Spleen (tissue), 11 donors: ENCODE data around the gene SMOC2. TPM values are rescaled to one million over a fixed set of nuclear protein-coding genes. Genes with fewer than 3 reads are reported as not detected.

ENCODE experiments used
- DNase-seq: peaks from one replicate; pipeline ENCODE4 v3.0.0-alpha.2; 2020
- H3K27ac ChIP-seq, 8 donors: fragments of 200-600 bp; sonication (generic) in 7 of 8; 1 replicate in 4 of 8; 2 replicates in 4 of 8; pipeline versions ENCODE4 v1.5.0 to v1.8.0; 2016 to 2021; ENCODE audit warnings: inconsistent platforms in 4 of 8, mild to moderate bottlenecking in 4 of 8, moderate library complexity in 1 of 8
- H3K27me3 ChIP-seq, 7 donors: fragments of 200-600 bp; sonication (generic) in 6 of 7; replicated peaks in 1 of 7; 1 replicate in 4 of 7; 2 replicates in 3 of 7; pipeline versions ENCODE4 v1.5.0 to v1.8.0; 2016 to 2021; ENCODE audit warnings: inconsistent platforms in 3 of 7, mild to moderate bottlenecking in 1 of 7
- H3K36me3 ChIP-seq, 6 donors: fragments of 200-600 bp; sonication (generic) in 5 of 6; 1 replicate in 4 of 6; 2 replicates in 2 of 6; pipeline versions ENCODE4 v1.5.0 to v1.8.0; 2016 to 2021; ENCODE audit warnings: inconsistent platforms in 2 of 6
- H3K4me1 ChIP-seq, 6 donors: fragments of 200-600 bp; sonication (generic) in 5 of 6; 1 replicate in 3 of 6; 2 replicates in 3 of 6; pipeline versions ENCODE4 v1.5.0 to v1.8.0; 2016 to 2021; ENCODE audit warnings: inconsistent platforms in 3 of 6
- H3K4me3 ChIP-seq, 8 donors: fragments of 200-600 bp; sonication (generic) in 7 of 8; 1 replicate in 4 of 8; 2 replicates in 4 of 8; pipeline versions ENCODE4 v1.5.0 to v1.8.0; 2016 to 2021; ENCODE audit warnings: inconsistent platforms in 4 of 8, mild to moderate bottlenecking in 4 of 8, moderate library complexity in 2 of 8
- H3K9me3 ChIP-seq, 8 donors: fragments of 200-600 bp; sonication (generic) in 7 of 8; 1 replicate in 4 of 8; 2 replicates in 4 of 8; pipeline versions ENCODE4 v1.5.0 to v1.8.0; 2016 to 2021; ENCODE audit warnings: inconsistent platforms in 4 of 8
- CTCF ChIP-seq, 11 experiments: fragments of 200-600 bp in 7 of 11; fragments of 450-650 bp in 4 of 11; sonication (generic) in 4 of 11; IDR thresholded peaks in 8 of 11; conservative IDR thresholded peaks in 3 of 11; 1 replicate in 7 of 11; 2 replicates in 4 of 11; pipeline versions ENCODE4 v1.4.0 to v1.8.0; 2016 to 2021; ENCODE audit warnings: antibody characterized with exemption in 11 of 11, inconsistent platforms in 4 of 11, mild to moderate bottlenecking in 1 of 11
- POLR2A ChIP-seq, 3 donors: fragments of 450-650 bp; IDR thresholded peaks; one replicate each; pipeline ENCODE4 v1.5.1; 2017; ENCODE audit warnings: antibody characterized with exemption in 3 of 3, mild to moderate bottlenecking in 1 of 3
- POLR2AphosphoS5 ChIP-seq, 3 donors: sonication (generic); formaldehyde crosslinking; IDR thresholded peaks; one replicate each; pipeline ENCODE4 v1.5.1; 2017; ENCODE audit warnings: antibody characterized with exemption in 3 of 3
- WGBS, 5 donors: extraction: QIAGEN DNeasy Blood & Tissue Kit in 3 of 5; methylation state at CpG; one replicate each; pipeline versions ENCODE4 v1.1.5 to v1.1.7; 2013 to 2018; 5-methylcytosine and 5-hydroxymethylcytosine counted together
- intact Hi-C: fragments of 100-400 bp; cut with DNase I; formaldehyde crosslinking; loops from one replicate; pipeline ENCODE4 v1.15.0; 2023; ENCODE audit warnings: low total_unique reads
- polyA plus RNA-seq, 3 donors: library from polyadenylated mRNA; stranded (reverse); fragments of 200-250 nt; gene quantifications; one replicate each; pipeline ENCODE4 v1.2.1, GENCODE V29; 2013
- total RNA-seq, 7 donors: library from RNA; depleted of rRNA in 3 of 7; stranded (reverse); fragments of >200 nt in 3 of 7; fragmentation: NEBNext Ultra II Directional in 4 of 7; extraction: Animal tissue kit (Norgen Biotek cat#: 25700) in 4 of 7; gene quantifications; one replicate each; pipeline versions ENCODE4 v1.1.0 to v1.2.1, GENCODE V29; 2016 to 2021
- donor health status: healthy with polysubstance abuse.
- donor health status: DM: no; HTN: no; CAD: no; lungs with moderate emphysema.
- donor health status: DM: no; HTN: no; CAD: no.
- donor health status: Bipolar disorder and iron deficiency.
- donor health status: healthy.
- donor health status: DM: no; HTN: no; CAD: no.
- donor health status: DM: yes; HTN: yes; CAD: no.

The SMOC2 gene
- total and polyA plus RNA-seq, 10 donors = 0.94 to 7.6 (median 1.8) TPM

GRCh38 chr6:168632694-168633093, 191.7 kb downstream of the SMOC2 start:
- WGBS, 5 donors = 58 to 76% (median 67%) methylated on average over 3 of the region's 3 CpGs
- peaks cover 0 to 19% (median 6%) of the 10 kb centered on the region in 8 donors for H3K9me3 ChIP-seq
- no peak overlapping the region for H3K4me3 ChIP-seq
- H3K27ac ChIP-seq = no peak overlapping the region
- no peak for DNase-seq
- H3K4me1 ChIP-seq = no peaks in the 10 kb centered on the region
- TF ChIP-seq CTCF (IDR thresholded peaks at IDR 0.05 in 8 of 11, conservative IDR thresholded peaks at IDR 0.05 in 3 of 11) (no peak), POLR2A (IDR thresholded peaks at IDR 0.05) (no peak), POLR2AphosphoS5 (IDR thresholded peaks at IDR 0.05) (no peak)
- intact Hi-C loops = no loop called here
- H3K27me3 ChIP-seq = peaks cover 0 to 20% (median 0%) of the 10 kb centered on the region in 7 donors
- no peaks in the 10 kb centered on the region for H3K36me3 ChIP-seq

- H3K4me1 ChIP-seq = no peaks in the 10 kb centered on the region
- H3K9me3 ChIP-seq = peaks cover 0 to 19% (median 6%) of the 10 kb centered on the region in 8 donors
- peaks cover 0 to 34% (median 0%) of the 10 kb centered on the region in 7 donors for H3K27me3 ChIP-seq
- no peaks in the 10 kb centered on the region for H3K36me3 ChIP-seq
- no peak for DNase-seq
- H3K27ac ChIP-seq = no peak overlapping the region
- no peak overlapping the region for H3K4me3 ChIP-seq
- WGBS, 5 donors = 54 to 67% (median 63%) methylated on average over 10 of the region's 10 CpGs
- TF ChIP-seq POLR2A (IDR thresholded peaks at IDR 0.05) = no peak
- intact Hi-C loops = no loop called here
Observed at GRCh38 chr6:168634541-168635328, 193.8 kb downstream of the SMOC2 start.

- WGBS, 5 donors = 47 to 73% (median 57%) methylated on average over 7 to 11 of the region's 11 CpGs
- Histone ChIP-seq H3K27me3 (peaks cover 0 to 44% (median 0%) of the 10 kb centered on the region in 7 donors), H3K36me3 (no peaks in the 10 kb centered on the region), H3K4me1 (no peaks in the 10 kb centered on the region), H3K9me3 (peaks cover 0 to 19% (median 6%) of the 10 kb centered on the region in 8 donors), H3K4me3 (no peak overlapping the region), H3K27ac (no peak overlapping the region)
- intact Hi-C loops = no loop called here
- TF ChIP-seq POLR2A (IDR thresholded peaks at IDR 0.05) (no peak), POLR2AphosphoS5 (IDR thresholded peaks at IDR 0.05) (no peak), CTCF (IDR thresholded peaks at IDR 0.05 in 8 of 11, conservative IDR thresholded peaks at IDR 0.05 in 3 of 11) (no peak)
- DNase-seq = no peak
Observed at GRCh38 chr6:168636147-168637004, 195.4 kb downstream of the SMOC2 start.

- no peak for DNase-seq
- TF ChIP-seq POLR2AphosphoS5 (IDR thresholded peaks at IDR 0.05) = no peak
Observed at GRCh38 chr6:168637834-168638233, 196.8 kb downstream of the SMOC2 start.

More at GRCh38 chr6:168637834-168638233, 196.8 kb downstream of the SMOC2 start:
- Histone ChIP-seq H3K27ac (no peak overlapping the region), H3K9me3 (peaks cover 0 to 17% (median 6%) of the 10 kb centered on the region in 8 donors), H3K4me1 (no peaks in the 10 kb centered on the region), H3K27me3 (peaks cover 0 to 44% (median 0%) of the 10 kb centered on the region in 7 donors), H3K36me3 (no peaks in the 10 kb centered on the region), H3K4me3 (no peak overlapping the region)
- WGBS, 5 donors = 63 to 65% (median 65%) methylated on average over 6 to 10 of the region's 10 CpGs
- intact Hi-C loops = no loop called here
